ENCODE measurements around the gene TRAIP.

DNA sequence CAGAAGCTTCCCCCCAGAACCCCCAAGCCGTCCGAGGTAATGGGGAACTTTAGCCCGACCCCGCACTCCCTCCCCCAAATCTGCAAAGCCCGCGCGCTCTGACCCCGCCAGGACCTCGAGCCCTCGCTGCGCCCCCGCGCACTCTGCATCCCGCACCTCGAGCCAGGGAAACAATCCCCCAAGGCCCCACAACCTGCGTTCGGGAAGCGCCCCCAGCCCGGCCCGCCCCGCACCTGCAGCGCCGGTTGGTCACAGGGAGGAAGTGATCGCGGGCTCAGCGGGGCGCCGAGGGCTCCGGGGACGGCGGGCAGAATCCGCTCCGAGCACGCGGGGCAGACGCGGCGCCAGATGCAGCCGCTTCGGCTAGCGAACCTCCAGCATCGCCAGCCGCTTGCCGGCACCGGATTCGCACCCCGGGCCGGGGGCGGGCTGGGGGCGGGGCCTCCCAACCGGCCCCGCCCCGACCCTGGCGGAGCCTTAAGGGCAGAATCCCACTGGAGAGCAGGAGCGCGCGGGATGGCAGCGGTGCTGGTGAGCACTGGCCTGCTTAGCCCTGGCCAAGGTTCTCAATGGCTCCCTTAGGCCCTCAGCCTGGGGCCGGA, 13.3 kb upstream of the TRAIP start, which contains the start of gene CAMKV:
- TF ChIP-seq, protein P1, sequence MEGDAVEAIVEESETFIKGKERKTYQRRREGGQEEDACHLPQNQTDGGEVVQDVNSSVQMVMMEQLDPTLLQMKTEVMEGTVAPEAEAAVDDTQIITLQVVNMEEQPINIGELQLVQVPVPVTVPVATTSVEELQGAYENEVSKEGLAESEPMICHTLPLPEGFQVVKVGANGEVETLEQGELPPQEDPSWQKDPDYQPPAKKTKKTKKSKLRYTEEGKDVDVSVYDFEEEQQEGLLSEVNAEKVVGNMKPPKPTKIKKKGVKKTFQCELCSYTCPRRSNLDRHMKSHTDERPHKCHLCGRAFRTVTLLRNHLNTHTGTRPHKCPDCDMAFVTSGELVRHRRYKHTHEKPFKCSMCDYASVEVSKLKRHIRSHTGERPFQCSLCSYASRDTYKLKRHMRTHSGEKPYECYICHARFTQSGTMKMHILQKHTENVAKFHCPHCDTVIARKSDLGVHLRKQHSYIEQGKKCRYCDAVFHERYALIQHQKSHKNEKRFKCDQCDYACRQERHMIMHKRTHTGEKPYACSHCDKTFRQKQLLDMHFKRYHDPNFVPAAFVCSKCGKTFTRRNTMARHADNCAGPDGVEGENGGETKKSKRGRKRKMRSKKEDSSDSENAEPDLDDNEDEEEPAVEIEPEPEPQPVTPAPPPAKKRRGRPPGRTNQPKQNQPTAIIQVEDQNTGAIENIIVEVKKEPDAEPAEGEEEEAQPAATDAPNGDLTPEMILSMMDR (IDR thresholded peaks at IDR 0.05; ENCODE audit: low read depth, low read length, poor library complexity, severe bottlenecking) = no peak
- TF ChIP-seq EZH2phosphoT487 (IDR thresholded peaks at IDR 0.05; ENCODE audit: borderline replicate concordance, low read length) = no peak
